ENCODE measurements around the gene NCBP2L.

The NCBP2L gene

GRCh38 chrX:107823456-107823855 lies 45.9 kb downstream of the NCBP2L start:
- Histone ChIP-seq H3K4me1 (ENCODE audit: insufficient read depth, low read length, severe bottlenecking) (no peaks in the 10 kb centered on the region), H3K79me2 (ENCODE audit: insufficient read depth, low read length) (no peaks in the 10 kb centered on the region), H4K20me1 (ENCODE audit: insufficient read depth, low read length) (no peaks in the 10 kb centered on the region), H2AFZ (ENCODE audit: low read length) (no peak overlapping the region), H3K27ac (ENCODE audit: low read depth, low read length, poor library complexity, severe bottlenecking) (no peak overlapping the region), H3K4me3 (ENCODE audit: low read depth, low read length, poor library complexity, severe bottlenecking) (no peak overlapping the region), H3K9me3 (ENCODE audit: low read length) (no peaks in the 10 kb centered on the region), H3K36me3 (ENCODE audit: insufficient read depth, low read length) (no peaks in the 10 kb centered on the region), H3F3A (ENCODE audit: insufficient read depth, low read length) (no peaks in the 10 kb centered on the region), H3K4me2 (ENCODE audit: low read length) (no peak overlapping the region), H3K9ac (ENCODE audit: low read length) (no peak overlapping the region), H3K27me3 (ENCODE audit: insufficient read depth, low read length) (no peaks in the 10 kb centered on the region), H3K9me2 (ENCODE audit: low read depth, low read length) (no peaks in the 10 kb centered on the region)
- TF ChIP-seq, protein P1, sequence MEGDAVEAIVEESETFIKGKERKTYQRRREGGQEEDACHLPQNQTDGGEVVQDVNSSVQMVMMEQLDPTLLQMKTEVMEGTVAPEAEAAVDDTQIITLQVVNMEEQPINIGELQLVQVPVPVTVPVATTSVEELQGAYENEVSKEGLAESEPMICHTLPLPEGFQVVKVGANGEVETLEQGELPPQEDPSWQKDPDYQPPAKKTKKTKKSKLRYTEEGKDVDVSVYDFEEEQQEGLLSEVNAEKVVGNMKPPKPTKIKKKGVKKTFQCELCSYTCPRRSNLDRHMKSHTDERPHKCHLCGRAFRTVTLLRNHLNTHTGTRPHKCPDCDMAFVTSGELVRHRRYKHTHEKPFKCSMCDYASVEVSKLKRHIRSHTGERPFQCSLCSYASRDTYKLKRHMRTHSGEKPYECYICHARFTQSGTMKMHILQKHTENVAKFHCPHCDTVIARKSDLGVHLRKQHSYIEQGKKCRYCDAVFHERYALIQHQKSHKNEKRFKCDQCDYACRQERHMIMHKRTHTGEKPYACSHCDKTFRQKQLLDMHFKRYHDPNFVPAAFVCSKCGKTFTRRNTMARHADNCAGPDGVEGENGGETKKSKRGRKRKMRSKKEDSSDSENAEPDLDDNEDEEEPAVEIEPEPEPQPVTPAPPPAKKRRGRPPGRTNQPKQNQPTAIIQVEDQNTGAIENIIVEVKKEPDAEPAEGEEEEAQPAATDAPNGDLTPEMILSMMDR (IDR thresholded peaks at IDR 0.05; ENCODE audit: low read length), result no peak
- no peak for TF ChIP-seq EZH2 (IDR thresholded peaks at IDR 0.05; ENCODE audit: borderline replicate concordance, low read length)

GRCh38 chrX:107825698-107826237 lies 48.2 kb downstream of the NCBP2L start, which contains the start of gene MID2:
Gene MID2, plus strand, starts transcription at chrX:107825866. Its CDS starts 561 bp downstream, at chrX:107826427.
- H4K20me1 ChIP-seq (ENCODE audit: insufficient read depth, low read length), result no peaks in the 10 kb centered on the region
- no peak within 1 kb of the TSS for H2AFZ ChIP-seq (ENCODE audit: low read length)
- H3K27ac ChIP-seq (ENCODE audit: low read depth, low read length, poor library complexity, severe bottlenecking), result no peak within 1 kb of the TSS
- H3K79me2 ChIP-seq (ENCODE audit: insufficient read depth, low read length), result no peaks in the 10 kb centered on the region
- no peak within 1 kb of the TSS for H3K9ac ChIP-seq (ENCODE audit: low read length)
- H3K4me3 ChIP-seq (ENCODE audit: low read depth, low read length, poor library complexity, severe bottlenecking), result peak within 1 kb of the TSS; percentile 39
- H3K9me3 ChIP-seq (ENCODE audit: low read length), result no peaks in the 10 kb centered on the region
- H3K27me3 ChIP-seq (ENCODE audit: insufficient read depth, low read length), result no peaks in the 10 kb centered on the region
- no peaks in the 10 kb centered on the region for H3K36me3 ChIP-seq (ENCODE audit: insufficient read depth, low read length)
- H3K9me2 ChIP-seq (ENCODE audit: low read depth, low read length), result no peaks in the 10 kb centered on the region
- no peak for TF ChIP-seq EZH2 (IDR thresholded peaks at IDR 0.05; ENCODE audit: borderline replicate concordance, low read length)
- TF ChIP-seq, protein P1 (IDR thresholded peaks at IDR 0.05; ENCODE audit: low read length), result no peak
- no peaks in the 10 kb centered on the region for H3F3A ChIP-seq (ENCODE audit: insufficient read depth, low read length)
- no peaks in the 10 kb centered on the region for H3K4me1 ChIP-seq (ENCODE audit: insufficient read depth, low read length, severe bottlenecking)
- peak within 1 kb of the TSS; percentile 50; the same call in 1 of the 2 replicates for H3K4me2 ChIP-seq (ENCODE audit: low read length)

GRCh38 chrX:107826238-107827029 lies 48.9 kb downstream of the NCBP2L start:
- Histone ChIP-seq H3K27ac (ENCODE audit: low read depth, low read length, poor library complexity, severe bottlenecking) (no peak overlapping the region), H3K79me2 (ENCODE audit: insufficient read depth, low read length) (no peaks in the 10 kb centered on the region), H3K27me3 (ENCODE audit: insufficient read depth, low read length) (no peaks in the 10 kb centered on the region), H3K9ac (ENCODE audit: low read length) (no peak overlapping the region), H3K4me2 (ENCODE audit: low read length) (peak overlapping the region; percentile 50; the same call in 1 of the 2 replicates), H4K20me1 (ENCODE audit: insufficient read depth, low read length) (no peaks in the 10 kb centered on the region), H3K4me1 (ENCODE audit: insufficient read depth, low read length, severe bottlenecking) (no peaks in the 10 kb centered on the region), H3K9me2 (ENCODE audit: low read depth, low read length) (no peaks in the 10 kb centered on the region), H3K4me3 (ENCODE audit: low read depth, low read length, poor library complexity, severe bottlenecking) (peak overlapping the region; percentile 39), H2AFZ (ENCODE audit: low read length) (no peak overlapping the region), H3K36me3 (ENCODE audit: insufficient read depth, low read length) (no peaks in the 10 kb centered on the region), H3K9me3 (ENCODE audit: low read length) (no peaks in the 10 kb centered on the region), H3F3A (ENCODE audit: insufficient read depth, low read length) (no peaks in the 10 kb centered on the region)
- TF ChIP-seq EZH2 (IDR thresholded peaks at IDR 0.05; ENCODE audit: borderline replicate concordance, low read length), result no peak
- TF ChIP-seq, protein P1 (IDR thresholded peaks at IDR 0.05; ENCODE audit: low read length), result no peak

Data from OCI-LY1 (cell line).